GM23248 (cell line): ENCODE results near the gene TIMM44. TPM values are rescaled to one million over a fixed set of nuclear protein-coding genes. Genes with fewer than 3 reads are reported as not detected.

ENCODE experiments used
- DNase-seq: peaks from one replicate; pipeline ENCODE4 v3.0.0-alpha.2; 2015
- H2AFZ ChIP-seq: fragments of 200-600 bp; sonication (generic); 2 replicates; pipeline ENCODE4 v1.6.1; 2016; ENCODE audit warnings: antibody characterized with exemption
- H3F3A ChIP-seq: fragments of 200-600 bp; sonication (generic); 2 replicates; pipeline ENCODE4 v1.6.1; 2016; ENCODE audit warnings: mild to moderate bottlenecking, antibody characterized with exemption, mixed run types; ENCODE audit not compliant: insufficient read depth
- H3K27ac ChIP-seq: fragments of 200-600 bp; sonication (generic); 2 replicates; pipeline ENCODE4 v1.5.1; 2016; ENCODE audit warnings: mild to moderate bottlenecking
- H3K27me3 ChIP-seq: fragments of 200-600 bp; sonication (generic); replicated peaks from 2 replicates; pipeline ENCODE4 v1.6.1; 2016; ENCODE audit warnings: mild to moderate bottlenecking; ENCODE audit not compliant: insufficient read depth
- H3K36me3 ChIP-seq: fragments of 200-600 bp; sonication (generic); 2 replicates; pipeline ENCODE4 v1.6.1; 2016; ENCODE audit warnings: low read depth, mild to moderate bottlenecking
- H3K4me1 ChIP-seq: fragments of 200-600 bp; sonication (generic); 2 replicates; pipeline ENCODE4 v1.6.1; 2016; ENCODE audit warnings: mild to moderate bottlenecking; ENCODE audit not compliant: insufficient read depth
- H3K4me2 ChIP-seq: fragments of 200-600 bp; sonication (generic); one replicate; pipeline ENCODE4 v1.6.1; 2016; ENCODE audit warnings: mild to moderate bottlenecking; ENCODE audit not compliant: unreplicated experiment
- H3K4me3 ChIP-seq: fragments of 200-600 bp; sonication (generic); 2 replicates; pipeline ENCODE4 v1.5.1; 2016; ENCODE audit warnings: mild to moderate bottlenecking
- H3K79me2 ChIP-seq: fragments of 200-600 bp; sonication (generic); 2 replicates; pipeline ENCODE4 v1.6.1; 2016; ENCODE audit warnings: mild to moderate bottlenecking; ENCODE audit not compliant: insufficient read depth
- H3K9ac ChIP-seq: fragments of 200-600 bp; sonication (generic); 2 replicates; pipeline ENCODE4 v1.6.1; 2016; ENCODE audit warnings: mild to moderate bottlenecking
- H3K9me2 ChIP-seq: fragments of 200-600 bp; sonication (generic); 2 replicates; pipeline ENCODE4 v1.6.1; 2016; ENCODE audit warnings: mixed run types, mild to moderate bottlenecking, moderate library complexity; ENCODE audit not compliant: insufficient read depth
- H3K9me3 ChIP-seq: fragments of 200-600 bp; sonication (generic); one replicate; pipeline ENCODE4 v1.6.1; 2017; ENCODE audit warnings: low read depth
- H4K20me1 ChIP-seq: fragments of 200-600 bp; sonication (generic); 2 replicates; pipeline ENCODE4 v1.6.0; 2016; ENCODE audit not compliant: insufficient read depth
- EZH2 ChIP-seq: fragments of 200-600 bp; sonication (generic); IDR thresholded peaks from 2 replicates; pipeline ENCODE4 v1.6.1; 2018; ENCODE audit warnings: antibody characterized with exemption, mild to moderate bottlenecking; ENCODE audit not compliant: insufficient read depth, poor library complexity, severe bottlenecking
- EZH2phosphoT487 ChIP-seq: fragments of 200-600 bp; sonication (generic); IDR thresholded peaks from 2 replicates; pipeline ENCODE4 v1.6.1; 2018; ENCODE audit warnings: antibody characterized with exemption, moderate library complexity, mild to moderate bottlenecking, low read depth; ENCODE audit not compliant: insufficient read depth
- WGBS, 2 experiments: methylation state at CpG; one replicate each; pipeline ENCODE4 v1.1.6; 2015 to 2017; ENCODE audit warnings: low lambda C conversion rate in 2 of 2, low coverage in 1 of 2; ENCODE audit errors: missing lambda C conversion rate in 2 of 2; 5-methylcytosine and 5-hydroxymethylcytosine counted together
- in situ Hi-C: fragments of 300-500 bp; cut with MboI; formaldehyde crosslinking; loops from 2 replicates; pipeline ENCODE4 v1.15.0; 2020
- polyA plus RNA-seq: library from polyadenylated mRNA; unstranded; fragments of >200 nt; fragmentation: Nextera tagmentation; extraction: Ambion mirVana; gene quantifications from 2 replicates; pipeline ENCODE4 v1.2.1, GENCODE V29; 2016
- total RNA-seq: library from RNA; depleted of rRNA; stranded (reverse); fragments of >200 nt; shearing (Covaris generic); gene quantifications from 2 replicates; pipeline ENCODE4 v1.2.3, GENCODE V29; 2014

The TIMM44 gene
- total and polyA plus RNA-seq, 2 experiments from 2014 or later: 25.8 to 53.1 TPM

DNA sequence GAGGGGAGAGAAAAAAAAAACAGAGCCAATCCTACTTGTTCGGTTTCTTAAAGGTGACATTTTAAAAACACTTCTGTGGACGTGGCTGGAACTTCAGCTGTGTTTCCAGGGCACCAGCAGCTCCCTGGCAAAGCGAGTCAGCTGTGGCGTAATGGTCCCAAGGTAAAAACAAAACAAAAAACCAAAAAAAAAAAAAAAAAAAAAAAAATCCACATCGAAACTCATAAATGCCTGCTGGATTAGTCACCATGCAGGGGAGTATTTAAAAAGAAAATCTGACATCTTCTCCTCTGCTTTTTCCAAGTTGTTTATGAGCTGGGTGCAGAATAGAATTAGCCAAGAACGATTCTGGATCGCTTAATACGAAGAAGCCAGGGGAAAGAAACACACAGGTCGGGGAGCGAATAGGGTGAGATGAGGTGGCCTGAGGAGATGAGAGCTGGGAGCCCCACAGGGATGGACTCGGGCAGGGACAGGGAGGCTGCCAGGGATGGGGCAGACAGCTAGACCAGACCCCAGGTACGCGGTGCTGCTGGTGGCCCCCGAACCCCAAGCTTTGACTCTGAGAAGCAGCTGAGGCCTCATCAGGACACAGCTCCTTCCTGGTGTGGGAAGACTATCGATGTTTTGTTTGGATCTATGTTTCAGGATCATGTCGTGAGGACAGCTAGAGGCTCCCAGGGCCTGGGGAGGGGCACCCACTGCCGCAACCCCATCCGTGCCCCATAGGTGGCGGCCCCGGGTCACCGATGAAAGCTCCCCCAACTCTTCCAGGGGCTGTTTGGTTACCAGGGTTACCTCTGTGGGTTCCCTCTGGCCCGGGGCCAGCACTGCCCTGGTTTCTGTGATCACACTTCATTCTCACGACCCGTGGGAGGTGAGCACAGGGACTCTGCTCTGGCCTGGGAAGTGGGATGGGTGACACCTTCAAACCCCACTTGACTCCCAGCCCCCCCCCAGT, 14.4 kb downstream of the TIMM44 start:
- Histone ChIP-seq H3K27me3 (no peaks in the 10 kb centered on the region), H2AFZ (no peak overlapping the region), H4K20me1 (no peaks in the 10 kb centered on the region), H3K9me2 (no peaks in the 10 kb centered on the region), H3K27ac (peak overlapping the region; percentile 99), H3K4me3 (peak overlapping the region; percentile 51), H3F3A (peaks cover 27% of the 10 kb centered on the region), H3K9me3 (no peaks in the 10 kb centered on the region), H3K9ac (peak overlapping the region; percentile 87), H3K36me3 (peaks cover 21% of the 10 kb centered on the region; the same call in 1 of the 2 replicates), H3K4me2 (peak overlapping the region; percentile 63), H3K4me1 (peaks cover 26% of the 10 kb centered on the region), H3K79me2 (no peaks in the 10 kb centered on the region)
- TF ChIP-seq EZH2phosphoT487 (no peak), EZH2 (no peak)
- 21 to 25% methylated on average over 23 to 24 of the region's 24 CpGs for whole genome bisulfite sequencing, 2 experiments
- in situ Hi-C loops: no loop called here
- peak; percentile 92 for DNase-seq

GRCh38 chr19:7928334-7928706, 15.1 kb downstream of the TIMM44 start:
- Histone ChIP-seq H3K79me2 (0 out of 2 replicates have a peak, but pooled peaks cover 3% of the 10 kb centered on the region), H3K4me3 (peak overlapping the region; percentile 51), H3K36me3 (peaks cover 15% of the 10 kb centered on the region; the same call in 1 of the 2 replicates), H4K20me1 (no peaks in the 10 kb centered on the region), H3K27me3 (no peaks in the 10 kb centered on the region), H3F3A (peaks cover 27% of the 10 kb centered on the region), H3K4me1 (peaks cover 26% of the 10 kb centered on the region), H3K9me3 (no peaks in the 10 kb centered on the region), H3K27ac (peak overlapping the region; percentile 99), H3K9ac (peak overlapping the region; percentile 87), H3K4me2 (peak overlapping the region; percentile 63), H2AFZ (no peak overlapping the region), H3K9me2 (no peaks in the 10 kb centered on the region)
- DNase-seq: peak; percentile 54
- in situ Hi-C loops: no loop called here
- WGBS, 2 experiments: 24 to 37% methylated on average over 9 of the region's 9 CpGs
- TF ChIP-seq EZH2 (no peak), EZH2phosphoT487 (no peak)

DNA sequence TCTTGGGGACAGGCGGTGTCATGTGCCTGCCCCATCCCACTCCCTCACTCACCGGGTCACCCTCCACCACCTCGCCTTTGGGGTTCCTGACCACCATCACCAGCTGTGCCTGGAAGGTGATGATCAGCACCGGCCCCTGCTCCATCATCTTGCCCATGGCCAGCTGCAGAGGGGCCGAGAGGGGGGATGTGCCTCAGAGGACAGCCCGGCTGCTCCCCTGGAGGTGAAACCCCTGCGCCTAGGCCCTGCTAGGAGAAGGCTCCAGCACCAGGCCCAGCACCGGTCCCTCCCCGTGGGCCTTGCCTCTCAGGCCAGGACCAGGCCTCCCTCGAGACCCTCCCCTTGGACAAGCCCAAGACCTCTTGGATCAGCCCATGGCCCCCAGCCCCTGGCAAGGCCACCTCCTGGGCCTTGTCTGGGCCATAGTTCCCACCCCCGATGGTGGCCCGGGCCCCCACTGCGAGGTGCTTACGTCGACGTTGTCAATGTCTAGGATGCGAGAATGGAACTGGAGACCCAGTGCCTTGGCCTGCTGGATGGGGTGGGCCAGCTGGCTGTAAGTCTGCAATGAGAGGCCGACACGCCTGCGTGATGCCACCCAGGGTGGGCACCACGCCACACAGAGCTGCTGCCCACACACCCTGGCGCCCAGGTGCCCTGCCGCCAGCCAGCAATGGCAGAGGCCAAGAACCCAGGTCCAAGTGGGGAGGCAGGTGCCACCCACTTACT, 15.7 kb downstream of the TIMM44 start:
- H3K9me3 ChIP-seq: no peaks in the 10 kb centered on the region
- in situ Hi-C loops: no loop called here
- peaks cover 15% of the 10 kb centered on the region; the same call in 1 of the 2 replicates for H3K36me3 ChIP-seq
- H3K9ac ChIP-seq: peak overlapping the region; percentile 87
- TF ChIP-seq EZH2phosphoT487 (no peak), EZH2 (no peak)
- H3K4me2 ChIP-seq: peak overlapping the region; percentile 63
- H3K4me1 ChIP-seq: peaks cover 26% of the 10 kb centered on the region
- H3K79me2 ChIP-seq: peaks cover 9% of the 10 kb centered on the region; the same call in 1 of the 2 replicates
- DNase-seq: no peak
- no peaks in the 10 kb centered on the region for H3K9me2 ChIP-seq
- H3K27me3 ChIP-seq: no peaks in the 10 kb centered on the region
- H3K4me3 ChIP-seq: no peak overlapping the region
- H3K27ac ChIP-seq: peak overlapping the region; percentile 99
- H3F3A ChIP-seq: peaks cover 27% of the 10 kb centered on the region
- no peaks in the 10 kb centered on the region for H4K20me1 ChIP-seq
- 85 to 90% methylated on average over 22 to 23 of the region's 23 CpGs for WGBS, 2 experiments
- no peak overlapping the region for H2AFZ ChIP-seq
